OCI-M2 (cell line): Measurements from ENCODE around the gene PSD4.

Source experiments
- DNase-seq: peaks from one replicate; lab custom pipeline; 2025; ENCODE audit not compliant: unreplicated experiment; lab: John Stamatoyannopoulos, UW

PSD4 gene

DNA sequence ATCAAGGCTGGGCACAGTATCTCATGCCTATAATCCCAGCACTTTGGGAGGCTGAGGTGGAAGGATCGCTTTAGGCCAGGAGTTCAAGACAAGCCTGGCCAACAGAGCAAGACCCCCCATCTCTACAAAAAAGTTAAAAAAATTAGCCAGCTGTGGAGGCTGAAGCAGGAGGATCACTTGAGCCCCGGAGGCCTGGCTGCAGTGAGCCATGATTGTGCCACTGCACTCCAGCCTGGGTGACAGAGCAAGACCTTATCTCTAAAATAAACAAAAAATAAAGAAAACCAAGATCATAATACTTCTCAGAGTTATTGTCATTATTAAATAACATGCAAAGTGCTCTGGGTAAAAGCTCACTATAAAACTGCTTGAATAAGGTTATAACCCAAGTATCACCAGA is 31.5 kb upstream of the PSD4 start:
- no peak for DNase-seq

GRCh38 chr2:113144259-113144658 is 29.5 kb upstream of the PSD4 start:
- no peak for DNase-seq

GRCh38 chr2:113148606-113149552 is 24.9 kb upstream of the PSD4 start:
- no peak for DNase-seq

GRCh38 chr2:113149553-113150257 is 24.1 kb upstream of the PSD4 start:
- DNase-seq, result no peak

DNA sequence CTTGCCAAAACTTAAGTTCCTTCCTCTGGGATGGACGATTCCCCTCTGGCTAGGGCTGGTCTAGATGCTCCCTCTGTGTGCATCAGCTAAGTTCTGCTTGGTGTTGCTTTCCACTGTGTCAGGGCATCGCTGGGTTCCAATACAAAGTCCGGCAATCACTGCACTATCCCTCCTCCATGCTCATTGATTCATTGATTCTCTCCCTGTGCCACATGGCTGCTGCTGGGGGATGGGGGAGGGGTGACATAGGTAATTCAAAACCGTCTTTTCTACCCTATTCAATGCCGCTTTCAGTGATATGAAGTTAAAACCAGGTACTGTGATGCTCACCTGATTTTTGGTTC is 23.5 kb upstream of the PSD4 start:
- DNase-seq, result no peak

GRCh38 chr2:113155331-113155730 is 18.4 kb upstream of the PSD4 start:
- no peak for DNase-seq

DNA sequence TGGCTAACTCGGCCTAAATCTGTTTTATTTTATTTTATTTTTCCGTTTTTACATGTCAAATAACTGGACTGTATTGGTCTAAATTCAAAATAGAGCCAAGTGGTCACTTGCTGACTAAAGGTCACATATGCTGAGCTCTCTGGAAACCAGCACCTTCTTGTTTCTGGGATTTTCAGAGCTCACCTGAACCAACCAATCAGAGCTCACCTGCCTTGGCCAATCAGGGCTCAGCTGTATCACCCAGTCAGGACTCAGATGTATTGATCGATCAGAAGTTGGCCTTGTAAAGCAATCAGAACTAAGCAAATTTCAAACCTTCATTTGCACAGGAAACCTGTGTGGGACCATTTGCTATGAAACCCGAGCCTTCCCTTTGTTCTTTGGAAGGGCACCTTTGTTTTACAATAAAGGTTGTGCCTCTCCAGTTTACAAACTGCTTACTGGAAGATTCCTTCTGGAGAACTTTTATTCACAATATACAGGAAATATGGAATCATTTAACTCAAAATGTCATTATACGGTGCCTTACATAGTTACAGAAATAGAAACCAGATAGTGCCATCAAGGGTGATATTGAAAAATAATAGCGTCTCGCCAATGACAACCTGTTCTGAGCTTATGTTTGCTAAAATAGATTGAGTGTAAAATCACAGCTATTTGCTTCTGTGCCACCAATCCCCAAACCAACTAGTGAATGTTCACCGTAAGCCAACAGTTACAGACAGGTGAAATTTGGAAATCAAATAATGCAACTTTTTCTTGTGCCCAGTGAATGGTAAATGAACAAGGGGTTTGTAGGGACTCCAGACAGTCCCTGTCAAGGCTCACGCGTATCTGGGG is 17.3 kb upstream of the PSD4 start:
- DNase-seq, result no peak

DNA sequence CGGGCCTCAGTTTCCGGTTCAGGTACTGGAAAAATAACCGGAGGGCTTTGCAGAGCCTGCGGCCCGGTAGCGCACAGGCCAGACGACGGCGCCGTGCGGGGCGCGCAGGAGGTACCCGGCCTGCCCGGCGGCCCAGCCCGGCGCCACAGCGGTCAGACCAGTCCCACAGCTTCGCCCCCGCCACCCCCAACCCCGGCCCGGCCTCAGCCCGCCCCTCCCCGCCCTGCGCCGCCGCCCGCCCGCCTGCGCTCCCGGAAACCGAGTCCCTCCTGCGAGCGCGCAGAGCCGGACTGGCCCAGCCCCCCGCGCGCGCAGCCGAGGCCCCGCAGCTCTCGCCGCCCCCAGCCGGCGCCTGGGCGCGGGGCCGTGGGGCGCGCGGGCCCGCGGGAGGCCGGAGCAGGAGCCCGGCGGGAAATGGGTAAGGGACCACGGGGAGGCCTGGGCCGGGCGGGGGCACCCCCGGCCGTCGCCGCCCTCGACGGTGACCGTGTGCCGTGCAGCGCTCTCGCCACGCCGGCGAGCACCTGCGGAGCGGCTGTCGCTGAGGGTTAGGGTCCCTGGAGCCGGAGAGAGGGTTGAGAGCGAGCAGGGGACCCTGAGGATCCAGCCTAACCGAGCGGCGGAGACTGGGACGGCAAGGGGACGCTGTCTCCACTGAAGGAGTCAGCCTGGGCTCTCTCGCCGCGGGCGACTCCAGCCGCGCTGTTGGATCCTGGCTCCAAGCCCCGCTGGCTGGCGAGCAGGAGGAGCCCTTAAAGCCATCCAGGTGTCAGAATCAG is 16.5 kb upstream of the PSD4 start:
- no peak for DNase-seq

- no peak for DNase-seq
Measured at GRCh38 chr2:113157897-113158753, 15.6 kb upstream of the PSD4 start.

- DNase-seq, result no peak
Measured at GRCh38 chr2:113158884-113159553, 14.8 kb upstream of the PSD4 start.

DNA sequence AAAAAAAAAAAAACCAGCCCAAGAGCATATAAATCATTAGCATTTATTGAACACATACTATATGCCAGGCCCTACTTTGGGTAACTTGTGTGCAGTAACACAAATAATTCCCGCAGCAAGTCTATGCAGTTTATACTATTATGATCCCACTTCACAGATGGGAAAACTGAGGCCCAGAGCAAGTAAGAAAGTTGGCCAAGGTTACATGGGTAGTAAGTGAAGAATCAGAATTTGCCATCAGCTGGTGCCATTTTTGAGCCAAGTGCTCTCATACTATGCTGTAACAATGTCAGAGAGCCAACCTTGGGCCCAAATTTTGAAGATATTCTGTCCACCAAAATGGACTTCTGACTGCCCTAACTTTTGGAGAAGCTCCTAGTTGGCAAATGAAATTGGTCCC is 13.5 kb upstream of the PSD4 start:
- DNase-seq, result no peak

- DNase-seq, result no peak
Measured at GRCh38 chr2:113160962-113161361, 12.8 kb upstream of the PSD4 start.

- DNase-seq, result no peak
Measured at GRCh38 chr2:113162173-113162572, 11.6 kb upstream of the PSD4 start.

GRCh38 chr2:113162869-113163268 is 10.9 kb upstream of the PSD4 start:
- DNase-seq, result no peak

GRCh38 chr2:113164215-113164929 is 9.4 kb upstream of the PSD4 start:
- DNase-seq, result no peak

DNA sequence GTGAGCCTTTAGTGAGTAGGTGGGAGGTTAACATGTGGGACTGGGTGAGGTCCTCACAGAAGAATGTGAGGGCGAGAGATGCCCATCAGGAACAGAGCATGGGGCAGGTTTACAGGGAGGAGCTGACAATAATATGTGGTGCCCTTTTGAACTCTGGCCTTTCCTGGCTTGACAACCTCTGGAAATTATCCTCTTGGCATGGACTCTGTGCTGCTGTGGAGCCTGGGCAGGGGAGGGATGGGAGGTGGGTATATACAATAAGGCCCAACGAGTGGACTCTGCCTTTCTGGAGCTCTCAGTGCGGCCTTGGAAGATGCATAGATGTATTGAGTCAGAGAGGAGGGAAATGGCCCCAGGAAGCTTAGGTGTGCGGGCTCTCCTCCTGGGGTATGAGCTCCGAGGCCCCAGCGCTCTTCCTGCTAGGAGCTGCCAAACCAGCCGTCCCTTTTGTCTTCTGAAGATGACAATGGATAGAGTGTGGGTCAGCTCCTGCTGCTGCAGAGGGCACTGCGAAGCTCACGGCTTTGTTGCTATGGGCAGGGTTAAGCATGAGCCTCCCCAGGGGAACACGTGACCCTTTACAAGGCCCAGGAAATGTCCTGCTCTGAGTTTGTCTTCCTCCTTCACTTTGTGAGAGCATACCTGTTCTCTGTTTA is 8.7 kb upstream of the PSD4 start:
- DNase-seq, result no peak

DNA sequence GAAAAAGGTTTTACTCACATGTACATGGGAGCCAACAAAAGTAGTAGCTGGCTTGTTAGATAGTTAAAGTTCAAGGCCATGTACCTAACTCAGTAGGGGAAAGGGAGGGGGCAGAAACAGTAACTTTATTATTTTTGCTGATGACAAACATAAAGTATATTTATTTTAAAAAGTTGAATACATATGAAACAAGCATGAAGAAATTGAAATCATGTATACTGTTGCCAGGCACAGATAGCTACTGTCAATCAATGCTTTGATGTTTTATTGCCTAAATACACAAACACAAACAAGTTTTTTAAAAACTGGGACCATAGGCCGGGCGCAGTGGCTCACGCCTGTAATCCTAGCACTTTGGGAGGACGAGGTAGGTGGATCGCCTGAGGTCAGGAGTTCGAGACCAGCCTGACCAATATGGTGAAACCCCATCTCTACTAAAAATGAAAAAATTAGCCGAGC is 7.6 kb upstream of the PSD4 start:
- DNase-seq, result no peak
